GM12878 (cell line): Measurements from ENCODE around the gene NCKAP5. TPM values are rescaled to one million over a fixed set of nuclear protein-coding genes. Genes with fewer than 3 reads are reported as not detected.

Experiments used
- ATAC-seq: fragments of 200-7000 bp; cut with Tn5 transposase; 3 replicates; pipeline ENCODE4 v1.9.1; 2020; ENCODE audit warnings: mild to moderate bottlenecking, moderate library complexity
- BruUV-seq: library from RNA; stranded (reverse); fragments of 400-500 nt; replicated peaks from 2 replicates; lab custom pipeline; 2021; lab: Mats Ljungman, UMichigan
- CTCF ChIA-PET: fragments of 300-600 bp; sonication (Branson Sonifier 250); formaldehyde crosslinking; extraction: SDS; loops from one replicate; lab custom pipeline; 2021; ENCODE audit warnings: inconsistent platforms; lab: Yijun Ruan, JAX
- POLR2A ChIA-PET: fragments of 350-600 bp; formaldehyde crosslinking; extraction: SDS; loops from one replicate; lab custom pipeline; 2021; ENCODE audit warnings: inconsistent platforms; lab: Charles Lee
- RAD21 ChIA-PET: fragments of 300-600 bp; sonication (Branson Sonifier 250); formaldehyde crosslinking; loops from one replicate; lab custom pipeline; 2023; ENCODE audit warnings: antibody characterized with exemption; ENCODE audit not compliant: unreplicated experiment; lab: Charles Lee
- SMC1A ChIA-PET: fragments of 300-600 bp; sonication (Branson Sonifier 250); formaldehyde crosslinking; loops from one replicate; lab custom pipeline; 2023; ENCODE audit not compliant: unreplicated experiment, uncharacterized antibody; lab: Charles Lee
- DNase-seq: peaks from one replicate; pipeline ENCODE4 v3.0.0-alpha.2; 2011; ENCODE audit warnings: low read depth, low spot score
- FAIRE-seq: peaks from 3 replicates; lab custom pipeline; 2011; peaks lifted over from hg19 to GRCh38; lab: Jason Lieb, UNC
- H2AFZ ChIP-seq: 2 replicates; pipeline ENCODE4 v1.6.0; 2011; ENCODE audit warnings: low read depth, low read length, control low read depth; ENCODE audit not compliant: control insufficient read depth
- H3K27ac ChIP-seq: 2 replicates; pipeline ENCODE4 v1.5.1; 2011; ENCODE audit warnings: control low read depth; ENCODE audit not compliant: control insufficient read depth, insufficient read depth
- H3K27me3 ChIP-seq, 2 experiments: replicated peaks in 1 of 2; 2 replicates each; pipeline versions ENCODE4 v1.6.0 to v1.6.1; 2011; ENCODE audit warnings: low read length in 1 of 2; ENCODE audit not compliant: control insufficient read depth in 2 of 2, insufficient read depth in 2 of 2
- H3K36me3 ChIP-seq, 2 experiments: 2 replicates each; pipeline ENCODE4 v1.5.1; 2011; ENCODE audit warnings: low read length in 1 of 2; ENCODE audit not compliant: control insufficient read depth in 2 of 2, insufficient read depth in 2 of 2
- H3K4me1 ChIP-seq: 2 replicates; pipeline ENCODE4 v1.6.1; 2011; ENCODE audit warnings: mild to moderate bottlenecking, low read length, moderate library complexity, mixed read lengths; ENCODE audit not compliant: control insufficient read depth, insufficient read depth
- H3K4me2 ChIP-seq: 2 replicates; pipeline ENCODE4 v1.6.0; 2011; ENCODE audit warnings: control low read depth; ENCODE audit not compliant: control insufficient read depth, insufficient read depth
- H3K4me3 ChIP-seq: fragments of 200-600 bp; sonication (generic); 2 replicates; pipeline ENCODE4 v1.5.1; 2016
- H3K79me2 ChIP-seq: 2 replicates; pipeline ENCODE4 v1.6.0; 2011; ENCODE audit warnings: low read length; ENCODE audit not compliant: control insufficient read depth, insufficient read depth
- H3K9ac ChIP-seq: 2 replicates; pipeline ENCODE4 v1.8.0; 2011; ENCODE audit warnings: low read length, control low read depth, mixed read lengths; ENCODE audit not compliant: control insufficient read depth, insufficient read depth
- H3K9me3 ChIP-seq: replicated peaks from 3 replicates; pipeline ENCODE4 v1.5.1; 2011; ENCODE audit warnings: mild to moderate bottlenecking, low read length; ENCODE audit not compliant: control insufficient read depth, insufficient read depth
- H4K20me1 ChIP-seq: 2 replicates; pipeline ENCODE4 v1.6.0; 2011; ENCODE audit not compliant: control insufficient read depth, insufficient read depth
- BCL3 ChIP-seq: IDR thresholded peaks from 2 replicates; pipeline ENCODE4 v1.6.1; 2011; ENCODE audit warnings: borderline replicate concordance, low read depth, mild to moderate bottlenecking, moderate library complexity, low read length; ENCODE audit not compliant: insufficient read depth, poor library complexity, severe bottlenecking
- E4F1 ChIP-seq: fragments of 450-650 bp; IDR thresholded peaks from 2 replicates; pipeline ENCODE4 v1.6.1; 2018; ENCODE audit warnings: borderline replicate concordance, mild to moderate bottlenecking; ENCODE audit not compliant: partially characterized antibody
- FOS ChIP-seq: IDR thresholded peaks from 3 replicates; pipeline ENCODE4 v1.6.1; 2011; ENCODE audit warnings: borderline replicate concordance; ENCODE audit not compliant: insufficient read length; ENCODE audit errors: extremely low read depth
- MAX ChIP-seq: IDR thresholded peaks from 2 replicates; pipeline ENCODE4 v1.6.1; 2012; ENCODE audit warnings: low read depth, low read length, improper control_type of control experiment
- MTA2 ChIP-seq: fragments of 450-650 bp; IDR thresholded peaks from 2 replicates; pipeline ENCODE4 v1.6.1; 2016; ENCODE audit warnings: low read depth, mild to moderate bottlenecking, moderate library complexity
- NRF1 ChIP-seq: conservative IDR thresholded peaks from 2 replicates; pipeline ENCODE4 v1.6.1; 2011; ENCODE audit warnings: mild to moderate bottlenecking, low read depth, low read length, improper control_type of control experiment
- RAD21 ChIP-seq: IDR thresholded peaks from 2 replicates; pipeline ENCODE4 v1.6.1; 2011; ENCODE audit warnings: mild to moderate bottlenecking, low read depth, low read length, moderate library complexity; ENCODE audit not compliant: insufficient read depth
- RB1 ChIP-seq: fragments of 450-650 bp; formaldehyde crosslinking; IDR thresholded peaks from 2 replicates; pipeline ENCODE4 v1.6.1; 2017; ENCODE audit warnings: mild to moderate bottlenecking, borderline replicate concordance
- SMC3 ChIP-seq: IDR thresholded peaks from 2 replicates; pipeline ENCODE4 v1.6.1; 2011; ENCODE audit warnings: low read length, improper control_type of control experiment, borderline replicate concordance
- SREBF2 ChIP-seq: IDR thresholded peaks from 2 replicates; pipeline ENCODE4 v1.6.1; 2012; ENCODE audit warnings: mild to moderate bottlenecking, low read length
- TCF7 ChIP-seq: IDR thresholded peaks from 2 replicates; pipeline ENCODE4 v1.6.1; 2014; ENCODE audit warnings: antibody characterized with exemption, borderline replicate concordance
- ZNF217 ChIP-seq: fragments of 450-650 bp; IDR thresholded peaks from 2 replicates; pipeline ENCODE4 v1.6.1; 2017; ENCODE audit warnings: antibody characterized with exemption, mild to moderate bottlenecking
- ZNF622 ChIP-seq: fragments of 450-650 bp; IDR thresholded peaks from 2 replicates; pipeline ENCODE4 v1.6.1; 2017; ENCODE audit warnings: mild to moderate bottlenecking, inconsistent platforms
- WGBS: methylation state at CpG from one replicate; pipeline ENCODE4 v1.1.6; 2016; ENCODE audit warnings: low lambda C conversion rate; ENCODE audit not compliant: insufficient replicate concordance, insufficient coverage; ENCODE audit errors: missing lambda C conversion rate; 5-methylcytosine and 5-hydroxymethylcytosine counted together
- in situ Hi-C: fragments of 300-500 bp; cut with MboI; formaldehyde crosslinking; loops from 9 replicates; pipeline ENCODE4 v1.14.3; 2018; ENCODE audit warnings: mixed read lengths
- intact Hi-C: fragments of 100-400 bp; cut with micrococcal nuclease; formaldehyde crosslinking; loops from one replicate; pipeline ENCODE4 v1.14.2; 2022; ENCODE audit not compliant: unreplicated experiment
- polyA plus RNA-seq, 11 experiments: library from polyadenylated mRNA; depleted of rRNA in 4 of 11; unstranded in 6 of 11; stranded (reverse) in 5 of 11; fragments of >200 nt; fragmentation: Nextera tagmentation in 4 of 11; fragmentation: Illumina TruSeq in 1 of 11; extraction: Ambion mirVana in 4 of 11; extraction: Trizol in 1 of 11; gene quantifications; 1 replicate in 1 of 11; 2 replicates in 10 of 11; pipeline versions ENCODE4 v1.2.1 to v1.2.3, GENCODE V29; 2011 to 2016; ENCODE audit warnings: inconsistent platforms in 2 of 11, missing spikeins in 2 of 11, low read depth in 1 of 11
- total RNA-seq, 4 experiments: library from RNA; depleted of rRNA in 3 of 4; stranded (reverse); fragments of >200 nt in 3 of 4; fragmentation: Illumina TruSeq in 1 of 4; extraction: Trizol in 1 of 4; gene quantifications; 2 replicates each; pipeline versions ENCODE4 v1.2.1 to v1.2.3, GENCODE V29; 2013 to 2021

The NCKAP5 gene
- total and polyA plus RNA-seq, 10 of the 15 experiments (the other 5 are each of a cell fraction or from before 2014, with no cell fraction given), result 0.06 to 0.44 (median 0.16) TPM

GRCh38 chr2:133570542-133570941 is 2.3 kb upstream of the NCKAP5 start:
- ChIA-PET POLR2A (no interaction called here), RAD21 (no interaction called here), SMC1A (no interaction called here), CTCF (no interaction called here)
- H4K20me1 ChIP-seq, result no peaks in the 10 kb centered on the region
- no peak overlapping the region for H3K4me2 ChIP-seq
- BruUV-seq, result no TSS peak
- TF ChIP-seq RB1 (no peak), ZNF622 (no peak), TCF7 (no peak), E4F1 (no peak), ZNF217 (no peak), NRF1 (no peak), SREBF2 (no peak), MTA2 (no peak), SMC3 (no peak), MAX (no peak), BCL3 (no peak), RAD21 (no peak), FOS (no peak)
- peaks cover 0 to 2% of the 10 kb centered on the region in 2 experiments; a peak in 1 of 4 replicates for H3K27me3 ChIP-seq
- in situ Hi-C loops, result loop anchor here (25.0 kb wide), 1 partner anchor 1033 kb away; no protein-coding TSS in a partner anchor
- WGBS, result 69% methylated on average over 5 of the region's 5 CpGs
- no peak overlapping the region for H2AFZ ChIP-seq
- H3K27ac ChIP-seq, result no peak overlapping the region
- H3K9me3 ChIP-seq, result no peaks in the 10 kb centered on the region
- FAIRE-seq (no peak), DNase-seq (no peak), ATAC-seq (no peak)
- no peak overlapping the region for H3K4me3 ChIP-seq
- H3K36me3 ChIP-seq, result no peaks in the 10 kb centered on the region
- no peaks in the 10 kb centered on the region for H3K79me2 ChIP-seq
- H3K4me1 ChIP-seq, result no peaks in the 10 kb centered on the region
- H3K9ac ChIP-seq, result no peak overlapping the region
- intact Hi-C loops, result no loop called here
